CD4-positive, alpha-beta T cell treated with Interleukin-6 at 100 ng/mL for 8 hours (primary cell): ENCODE measurements around the gene SH3BP5.
A peak's percentile ranks its signal among the peaks of the same experiment; 100 is the strongest.

Experiments
- DNase-seq: peaks from one replicate; pipeline ENCODE4 v3.0.0-alpha.2; 2020; ENCODE audit warnings: mixed read lengths, low spot score

Gene SH3BP5

GRCh38 chr3:15298504-15298903 is 33.9 kb downstream of the SH3BP5 start:
- no peak for DNase-seq

- DNase-seq: no peak
Measured at GRCh38 chr3:15297608-15298350, 34.6 kb downstream of the SH3BP5 start.

- no peak for DNase-seq
Measured at GRCh38 chr3:15295506-15295905, 36.9 kb downstream of the SH3BP5 start.

GRCh38 chr3:15294929-15295328 is 37.5 kb downstream of the SH3BP5 start:
- DNase-seq: no peak

- no peak for DNase-seq
Measured at GRCh38 chr3:15292765-15293522, 39.4 kb downstream of the SH3BP5 start.

GRCh38 chr3:15291589-15292541 is 40.5 kb downstream of the SH3BP5 start:
- peak; percentile 71 for DNase-seq

- DNase-seq: no peak
Measured at GRCh38 chr3:15290736-15291135, 41.6 kb downstream of the SH3BP5 start.

GRCh38 chr3:15289661-15290060 is 42.7 kb downstream of the SH3BP5 start:
- no peak for DNase-seq

GRCh38 chr3:15288331-15289035 is 43.9 kb downstream of the SH3BP5 start:
- no peak for DNase-seq

- no peak for DNase-seq
Measured at GRCh38 chr3:15287565-15288330, 44.6 kb downstream of the SH3BP5 start.

- no peak for DNase-seq
Measured at GRCh38 chr3:15286022-15286421, 46.4 kb downstream of the SH3BP5 start.

GRCh38 chr3:15284121-15284889 is 48.1 kb downstream of the SH3BP5 start:
- no peak for DNase-seq

GRCh38 chr3:15283702-15284101 is 48.7 kb downstream of the SH3BP5 start:
- no peak for DNase-seq

GRCh38 chr3:15281817-15282216 is 50.6 kb downstream of the SH3BP5 start:
- DNase-seq: no peak

- no peak for DNase-seq
Measured at GRCh38 chr3:15280853-15281532, 51.4 kb downstream of the SH3BP5 start.

- no peak for DNase-seq
Measured at GRCh38 chr3:15279671-15280402, 52.5 kb downstream of the SH3BP5 start.

- no peak for DNase-seq
Measured at GRCh38 chr3:15279205-15279604, 53.2 kb downstream of the SH3BP5 start.

GRCh38 chr3:15277861-15278500 is 54.4 kb downstream of the SH3BP5 start:
- no peak for DNase-seq
